ENCODE results near the gene NRCAM.

NRCAM gene

DNA sequence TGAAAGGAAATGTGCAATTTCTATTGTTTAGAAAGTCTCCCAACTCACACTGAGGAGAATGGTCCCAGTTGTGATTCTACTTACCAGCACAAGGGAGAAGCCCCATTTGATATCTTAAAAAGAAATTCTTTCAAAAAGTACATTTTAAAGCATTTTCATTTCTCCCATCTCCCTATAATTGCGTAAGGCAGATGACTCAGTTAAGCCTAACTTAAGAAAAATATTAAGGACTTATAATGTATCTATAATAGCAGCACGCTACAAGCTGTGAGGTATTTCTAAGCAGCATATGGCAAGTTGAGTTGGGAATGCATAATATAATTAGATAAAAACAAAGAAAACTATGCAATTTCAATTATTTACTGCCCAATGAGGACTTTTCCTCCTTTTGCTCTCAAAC is 8.5 kb upstream of the NRCAM start:
- TF ChIP-seq, protein P1, sequence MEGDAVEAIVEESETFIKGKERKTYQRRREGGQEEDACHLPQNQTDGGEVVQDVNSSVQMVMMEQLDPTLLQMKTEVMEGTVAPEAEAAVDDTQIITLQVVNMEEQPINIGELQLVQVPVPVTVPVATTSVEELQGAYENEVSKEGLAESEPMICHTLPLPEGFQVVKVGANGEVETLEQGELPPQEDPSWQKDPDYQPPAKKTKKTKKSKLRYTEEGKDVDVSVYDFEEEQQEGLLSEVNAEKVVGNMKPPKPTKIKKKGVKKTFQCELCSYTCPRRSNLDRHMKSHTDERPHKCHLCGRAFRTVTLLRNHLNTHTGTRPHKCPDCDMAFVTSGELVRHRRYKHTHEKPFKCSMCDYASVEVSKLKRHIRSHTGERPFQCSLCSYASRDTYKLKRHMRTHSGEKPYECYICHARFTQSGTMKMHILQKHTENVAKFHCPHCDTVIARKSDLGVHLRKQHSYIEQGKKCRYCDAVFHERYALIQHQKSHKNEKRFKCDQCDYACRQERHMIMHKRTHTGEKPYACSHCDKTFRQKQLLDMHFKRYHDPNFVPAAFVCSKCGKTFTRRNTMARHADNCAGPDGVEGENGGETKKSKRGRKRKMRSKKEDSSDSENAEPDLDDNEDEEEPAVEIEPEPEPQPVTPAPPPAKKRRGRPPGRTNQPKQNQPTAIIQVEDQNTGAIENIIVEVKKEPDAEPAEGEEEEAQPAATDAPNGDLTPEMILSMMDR (IDR thresholded peaks at IDR 0.05), result no peak
- no peak overlapping the region for H3K27ac ChIP-seq
- no peak overlapping the region for H3K4me3 ChIP-seq (ENCODE audit: low read depth in 1 of 2, low read length in 1 of 2)
- no peaks in the 10 kb centered on the region for H3K36me3 ChIP-seq
- no peaks in the 10 kb centered on the region for H3K9me3 ChIP-seq
- peaks cover 78% of the 10 kb centered on the region for H3K27me3 ChIP-seq
- H3K4me1 ChIP-seq (ENCODE audit: control insufficient read depth in 1 of 2, insufficient read depth in 1 of 2, low read depth in 1 of 2, low read length in 1 of 2), result no peaks in the 10 kb centered on the region

DNA sequence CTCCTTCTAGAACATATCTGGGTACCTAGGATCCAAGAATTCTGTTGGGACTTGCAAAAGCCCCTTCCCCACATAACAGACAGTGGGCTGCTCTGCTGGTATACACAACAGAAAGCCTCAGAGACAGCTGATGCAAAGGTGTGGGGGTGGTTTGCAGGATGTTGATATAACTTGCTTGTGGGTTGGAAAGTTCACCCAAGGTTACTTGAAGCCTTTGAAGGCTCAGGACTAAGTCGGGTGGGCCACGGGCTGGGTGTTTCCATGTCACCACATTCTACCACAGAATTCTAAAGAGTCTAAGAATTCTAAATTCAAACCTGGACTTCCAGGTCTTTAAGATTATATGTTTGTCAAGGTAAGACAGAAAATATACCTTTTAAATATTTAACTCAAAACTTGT is 7.4 kb upstream of the NRCAM start:
- Histone ChIP-seq H3K36me3 (no peaks in the 10 kb centered on the region), H3K27ac (no peak overlapping the region)

DNA sequence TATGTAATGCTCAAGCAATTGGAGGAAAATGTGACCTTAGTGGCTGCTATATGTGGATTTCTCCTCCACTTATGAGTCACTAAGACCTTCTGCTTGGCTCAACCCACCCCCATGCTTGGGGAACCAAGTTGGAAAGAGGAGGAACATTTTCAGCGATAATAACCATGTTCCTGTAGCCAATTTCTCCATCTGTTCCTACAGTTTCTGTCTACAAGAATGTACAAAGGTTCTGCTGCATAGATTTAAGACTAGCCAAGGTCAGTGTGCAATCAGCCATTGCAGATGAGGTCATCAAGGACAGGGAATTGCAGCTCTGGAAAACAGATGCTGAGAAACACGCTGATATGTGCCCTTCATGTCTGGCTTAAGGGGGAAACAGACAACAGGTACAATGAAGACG is 5.6 kb upstream of the NRCAM start:
- H3K27ac ChIP-seq, result no peak overlapping the region
- no peaks in the 10 kb centered on the region for H3K9me3 ChIP-seq
- TF ChIP-seq, protein P1 (IDR thresholded peaks at IDR 0.05), result no peak

More for the DNA sequence above, 7.4 kb upstream of the NRCAM start:
- H3K4me3 ChIP-seq (ENCODE audit: low read depth in 1 of 2, low read length in 1 of 2), result no peak overlapping the region
- H3K9me3 ChIP-seq, result no peaks in the 10 kb centered on the region
- TF ChIP-seq, protein P1 (IDR thresholded peaks at IDR 0.05), result no peak
- H3K27me3 ChIP-seq, result peaks cover 89% of the 10 kb centered on the region
- H3K4me1 ChIP-seq (ENCODE audit: control insufficient read depth in 1 of 2, insufficient read depth in 1 of 2, low read depth in 1 of 2, low read length in 1 of 2), result no peaks in the 10 kb centered on the region

DNA sequence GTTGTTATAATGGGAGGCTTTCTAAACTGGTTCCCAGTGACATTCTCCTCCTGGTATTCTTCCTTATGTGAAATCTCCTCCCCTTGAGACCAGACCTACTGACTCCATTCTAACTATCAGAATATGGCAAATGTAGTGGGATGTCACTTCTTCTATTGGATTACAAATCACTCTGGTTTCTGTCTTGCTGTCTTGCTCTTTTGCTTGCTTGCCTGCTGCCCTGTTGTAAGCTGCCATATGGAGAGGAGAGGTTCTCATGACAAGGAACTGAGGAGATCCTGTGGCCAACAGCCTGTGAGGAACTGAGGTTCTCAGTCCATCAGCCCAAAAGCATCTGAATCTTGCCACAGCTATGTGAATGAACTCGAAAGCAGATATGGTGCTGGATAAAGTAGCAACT is 4.7 kb upstream of the NRCAM start:
- TF ChIP-seq, protein P1 (IDR thresholded peaks at IDR 0.05), result no peak
- Histone ChIP-seq H3K27ac (no peak overlapping the region), H3K9me3 (no peaks in the 10 kb centered on the region), H3K4me1 (ENCODE audit: control insufficient read depth in 1 of 2, insufficient read depth in 1 of 2, low read depth in 1 of 2, low read length in 1 of 2) (peaks cover 2 to 5% of the 10 kb centered on the region in 2 experiments), H3K27me3 (peaks cover 97% of the 10 kb centered on the region), H3K36me3 (no peaks in the 10 kb centered on the region), H3K4me3 (ENCODE audit: low read depth in 1 of 2, low read length in 1 of 2) (no peak overlapping the region)

More for the DNA sequence above, 5.6 kb upstream of the NRCAM start:
- H3K27me3 ChIP-seq, result peaks cover 97% of the 10 kb centered on the region
- H3K4me3 ChIP-seq (ENCODE audit: low read depth in 1 of 2, low read length in 1 of 2), result no peak overlapping the region
- no peaks in the 10 kb centered on the region for H3K4me1 ChIP-seq (ENCODE audit: control insufficient read depth in 1 of 2, insufficient read depth in 1 of 2, low read depth in 1 of 2, low read length in 1 of 2)
- no peaks in the 10 kb centered on the region for H3K36me3 ChIP-seq

- Histone ChIP-seq H3K27me3 (peaks cover 97% of the 10 kb centered on the region), H3K27ac (no peak overlapping the region), H3K4me1 (ENCODE audit: control insufficient read depth in 1 of 2, insufficient read depth in 1 of 2, low read depth in 1 of 2, low read length in 1 of 2) (peaks cover 4 to 15% of the 10 kb centered on the region in 2 experiments), H3K9me3 (no peaks in the 10 kb centered on the region), H3K36me3 (no peaks in the 10 kb centered on the region), H3K4me3 (ENCODE audit: low read depth in 1 of 2, low read length in 1 of 2) (no peak overlapping the region)
- TF ChIP-seq, protein P1 (IDR thresholded peaks at IDR 0.05), result no peak
Measured at GRCh38 chr7:108459922-108460551, 3.8 kb upstream of the NRCAM start.
